ENCODE measurements around the gene POU2AF3. TPM values are rescaled to one million over a fixed set of nuclear protein-coding genes. Genes with fewer than 3 reads are reported as not detected.

Gene POU2AF3
- total RNA-seq, 1 experiment from 2014 or later = not detected

DNA sequence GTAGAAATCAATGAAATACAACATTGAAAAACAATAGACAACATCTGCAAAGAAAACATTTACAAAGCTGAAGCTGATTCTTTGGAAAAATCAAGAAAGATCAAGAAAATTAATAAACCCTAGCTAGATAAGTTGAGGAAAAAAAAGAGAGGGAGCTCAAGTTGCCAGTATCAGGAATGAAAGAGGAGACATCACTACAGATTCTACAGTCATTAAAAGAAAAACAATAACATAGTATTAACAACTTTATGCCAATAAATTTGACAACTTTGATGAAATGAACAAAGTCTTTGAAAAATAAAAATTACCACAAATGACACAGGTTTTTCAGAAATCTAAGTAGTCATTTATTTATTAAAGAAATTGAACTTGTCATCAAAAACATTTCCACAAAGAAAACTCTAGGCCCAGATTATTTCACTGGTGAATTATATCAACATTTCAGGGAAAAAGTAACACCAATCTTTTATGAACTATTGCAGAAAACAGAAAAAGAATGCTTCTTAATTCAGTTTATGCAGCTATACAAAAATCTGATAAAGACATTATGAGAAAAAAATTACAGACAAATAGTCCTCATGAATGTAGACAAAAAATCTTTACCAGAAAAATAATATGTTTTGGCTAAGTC is 41.5 kb downstream of the POU2AF3 start:
- ChIA-PET CTCF (no interaction called here), RAD21 (ENCODE audit: low non-redundant PET in 1 of 2, low total read pairs in 2 of 2, uncharacterized antibody in 2 of 2, unreplicated experiment in 2 of 2) (no interaction called here), POLR2A (no interaction called here)
- Histone ChIP-seq H3K9me2 (ENCODE audit: insufficient read depth) (no peaks in the 10 kb centered on the region; the same call in 1 of the 2 replicates), H2AFZ (ENCODE audit: low read depth, low read length, poor library complexity, severe bottlenecking) (no peak overlapping the region), H3K79me2 (ENCODE audit: insufficient read depth, low read length) (no peaks in the 10 kb centered on the region), H3K27me3 (ENCODE audit: insufficient read depth, low read length) (peaks cover 9% of the 10 kb centered on the region; the same call in 1 of the 2 replicates), H3K27ac (ENCODE audit: low read depth, low read length) (no peak overlapping the region), H3K9ac (ENCODE audit: low read length) (no peak overlapping the region), H3K36me3 (ENCODE audit: control insufficient read depth in 1 of 2, insufficient read depth in 2 of 2, low read length in 2 of 2) (no peaks in the 10 kb centered on the region), H3K4me1 (ENCODE audit: control insufficient read depth in 1 of 2, insufficient read depth in 2 of 2, low read length in 2 of 2) (no peaks in the 10 kb centered on the region), H3K9me3 (ENCODE audit: control insufficient read depth in 1 of 2, insufficient read depth in 1 of 2, low read depth in 1 of 2, low read length in 2 of 2) (no peaks in the 10 kb centered on the region), H3K4me3 (replicated peaks in 1 of 2; ENCODE audit: low read depth in 1 of 2, low read length in 2 of 2) (no peak overlapping the region), H3K4me2 (ENCODE audit: low read length) (no peak overlapping the region), H4K20me1 (ENCODE audit: insufficient read depth) (no peaks in the 10 kb centered on the region)
- TF ChIP-seq TCF7L2 (IDR thresholded peaks at IDR 0.05; ENCODE audit: borderline replicate concordance, extremely low read depth, insufficient read depth, insufficient read length) (no peak), SRF (IDR thresholded peaks at IDR 0.05; ENCODE audit: low read depth) (no peak), ZFX (IDR thresholded peaks at IDR 0.05) (no peak), YY1 (IDR thresholded peaks at IDR 0.05; ENCODE audit: extremely low read depth, insufficient replicate concordance, low read depth, low read length) (no peak), ELF1 (IDR thresholded peaks at IDR 0.05; ENCODE audit: borderline replicate concordance, low read depth) (no peak), POLR2A (IDR thresholded peaks at IDR 0.05; ENCODE audit: borderline replicate concordance, extremely low read depth, insufficient read depth, insufficient read length) (no peak), CEBPB (IDR thresholded peaks at IDR 0.05; ENCODE audit: low read depth) (no peak), ZNF274 (IDR thresholded peaks at IDR 0.05; ENCODE audit: low read depth, low read length) (no peak), EGR1 (IDR thresholded peaks at IDR 0.05; ENCODE audit: low read depth) (no peak), JUND (IDR thresholded peaks at IDR 0.05) (no peak), SP1 (IDR thresholded peaks at IDR 0.05; ENCODE audit: low read depth) (no peak)
- TF ChIP-seq, protein P1, sequence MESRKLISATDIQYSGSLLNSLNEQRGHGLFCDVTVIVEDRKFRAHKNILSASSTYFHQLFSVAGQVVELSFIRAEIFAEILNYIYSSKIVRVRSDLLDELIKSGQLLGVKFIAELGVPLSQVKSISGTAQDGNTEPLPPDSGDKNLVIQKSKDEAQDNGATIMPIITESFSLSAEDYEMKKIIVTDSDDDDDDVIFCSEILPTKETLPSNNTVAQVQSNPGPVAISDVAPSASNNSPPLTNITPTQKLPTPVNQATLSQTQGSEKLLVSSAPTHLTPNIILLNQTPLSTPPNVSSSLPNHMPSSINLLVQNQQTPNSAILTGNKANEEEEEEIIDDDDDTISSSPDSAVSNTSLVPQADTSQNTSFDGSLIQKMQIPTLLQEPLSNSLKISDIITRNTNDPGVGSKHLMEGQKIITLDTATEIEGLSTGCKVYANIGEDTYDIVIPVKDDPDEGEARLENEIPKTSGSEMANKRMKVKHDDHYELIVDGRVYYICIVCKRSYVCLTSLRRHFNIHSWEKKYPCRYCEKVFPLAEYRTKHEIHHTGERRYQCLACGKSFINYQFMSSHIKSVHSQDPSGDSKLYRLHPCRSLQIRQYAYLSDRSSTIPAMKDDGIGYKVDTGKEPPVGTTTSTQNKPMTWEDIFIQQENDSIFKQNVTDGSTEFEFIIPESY (IDR thresholded peaks at IDR 0.05; ENCODE audit: extremely low read depth, insufficient replicate concordance, low read length) = no peak
- TF ChIP-seq, protein P2, sequence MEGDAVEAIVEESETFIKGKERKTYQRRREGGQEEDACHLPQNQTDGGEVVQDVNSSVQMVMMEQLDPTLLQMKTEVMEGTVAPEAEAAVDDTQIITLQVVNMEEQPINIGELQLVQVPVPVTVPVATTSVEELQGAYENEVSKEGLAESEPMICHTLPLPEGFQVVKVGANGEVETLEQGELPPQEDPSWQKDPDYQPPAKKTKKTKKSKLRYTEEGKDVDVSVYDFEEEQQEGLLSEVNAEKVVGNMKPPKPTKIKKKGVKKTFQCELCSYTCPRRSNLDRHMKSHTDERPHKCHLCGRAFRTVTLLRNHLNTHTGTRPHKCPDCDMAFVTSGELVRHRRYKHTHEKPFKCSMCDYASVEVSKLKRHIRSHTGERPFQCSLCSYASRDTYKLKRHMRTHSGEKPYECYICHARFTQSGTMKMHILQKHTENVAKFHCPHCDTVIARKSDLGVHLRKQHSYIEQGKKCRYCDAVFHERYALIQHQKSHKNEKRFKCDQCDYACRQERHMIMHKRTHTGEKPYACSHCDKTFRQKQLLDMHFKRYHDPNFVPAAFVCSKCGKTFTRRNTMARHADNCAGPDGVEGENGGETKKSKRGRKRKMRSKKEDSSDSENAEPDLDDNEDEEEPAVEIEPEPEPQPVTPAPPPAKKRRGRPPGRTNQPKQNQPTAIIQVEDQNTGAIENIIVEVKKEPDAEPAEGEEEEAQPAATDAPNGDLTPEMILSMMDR (IDR thresholded peaks at IDR 0.05 in 2 of 3, conservative IDR thresholded peaks at IDR 0.05 in 1 of 3; ENCODE audit: borderline replicate concordance in 1 of 3, insufficient read depth in 1 of 3, low read depth in 2 of 3, low read length in 2 of 3) = no peak
- TF ChIP-seq, protein P3, sequence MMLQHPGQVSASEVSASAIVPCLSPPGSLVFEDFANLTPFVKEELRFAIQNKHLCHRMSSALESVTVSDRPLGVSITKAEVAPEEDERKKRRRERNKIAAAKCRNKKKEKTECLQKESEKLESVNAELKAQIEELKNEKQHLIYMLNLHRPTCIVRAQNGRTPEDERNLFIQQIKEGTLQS (IDR thresholded peaks at IDR 0.05) = no peak
- TF ChIP-seq, protein P4, sequence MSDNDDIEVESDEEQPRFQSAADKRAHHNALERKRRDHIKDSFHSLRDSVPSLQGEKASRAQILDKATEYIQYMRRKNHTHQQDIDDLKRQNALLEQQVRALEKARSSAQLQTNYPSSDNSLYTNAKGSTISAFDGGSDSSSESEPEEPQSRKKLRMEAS (IDR thresholded peaks at IDR 0.05) = no peak
- ATAC-seq (no peak), DNase-seq (ENCODE audit: low read depth, low spot score) (no peak)
- intact Hi-C loops (cut with micrococcal nuclease) = no loop called here
- BruUV-seq (replicated peaks) = no TSS peak

All from HCT116 (cell line).